Activated T-cell treated with anti-CD3 and anti-CD28 coated beads for 1 hour (primary cell): ENCODE results near the gene ACOT13.
"Not testable (repeated sequence)": the region's sequence is repeated elsewhere in the genome, so short reads cannot be mapped to it uniquely, and the experiment has no call there.

Experiments
- DNase-seq: peaks from one replicate; pipeline ENCODE4 v3.0.0-alpha.2; 2020; ENCODE audit warnings: low read depth

Gene ACOT13

DNA sequence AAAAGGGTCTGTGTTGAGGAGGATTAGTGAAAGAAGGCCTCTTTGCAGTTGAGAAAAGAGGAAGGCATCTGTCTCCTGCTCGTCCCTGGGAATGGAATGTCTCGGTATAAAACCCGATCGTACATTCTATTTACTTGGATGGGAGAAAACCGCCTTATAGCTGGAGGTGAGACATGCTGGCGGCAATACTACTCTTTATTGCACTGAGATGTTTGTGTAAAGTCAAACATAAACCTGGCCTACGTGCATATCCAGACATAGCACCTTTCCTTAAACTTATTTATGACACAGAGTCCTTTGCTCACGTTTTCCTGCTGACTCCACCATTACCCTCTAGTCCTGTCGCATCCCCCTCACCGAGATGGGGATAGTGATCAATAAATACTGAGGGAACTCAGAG lies 4.6 kb upstream of the ACOT13 start:
- no peak for DNase-seq

DNA sequence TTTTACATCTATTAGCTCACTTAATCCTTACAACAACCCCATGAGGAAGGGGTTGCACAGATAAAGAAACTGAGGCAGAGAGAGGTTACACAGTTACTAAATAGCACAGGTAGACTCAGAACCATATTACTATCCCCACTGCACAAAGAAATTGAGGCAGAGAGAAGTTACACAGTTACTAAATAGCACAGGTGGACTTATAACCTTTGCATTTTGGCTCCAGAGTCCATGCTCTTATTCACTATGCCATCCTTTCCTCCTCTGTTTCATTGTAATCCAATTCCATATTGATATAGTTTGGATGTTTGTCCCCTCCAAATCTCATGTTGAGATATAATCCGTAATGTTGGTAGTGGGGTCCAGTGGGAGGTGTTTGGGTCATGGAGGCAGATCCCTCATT lies 3.7 kb upstream of the ACOT13 start:
- DNase-seq, result no peak

DNA sequence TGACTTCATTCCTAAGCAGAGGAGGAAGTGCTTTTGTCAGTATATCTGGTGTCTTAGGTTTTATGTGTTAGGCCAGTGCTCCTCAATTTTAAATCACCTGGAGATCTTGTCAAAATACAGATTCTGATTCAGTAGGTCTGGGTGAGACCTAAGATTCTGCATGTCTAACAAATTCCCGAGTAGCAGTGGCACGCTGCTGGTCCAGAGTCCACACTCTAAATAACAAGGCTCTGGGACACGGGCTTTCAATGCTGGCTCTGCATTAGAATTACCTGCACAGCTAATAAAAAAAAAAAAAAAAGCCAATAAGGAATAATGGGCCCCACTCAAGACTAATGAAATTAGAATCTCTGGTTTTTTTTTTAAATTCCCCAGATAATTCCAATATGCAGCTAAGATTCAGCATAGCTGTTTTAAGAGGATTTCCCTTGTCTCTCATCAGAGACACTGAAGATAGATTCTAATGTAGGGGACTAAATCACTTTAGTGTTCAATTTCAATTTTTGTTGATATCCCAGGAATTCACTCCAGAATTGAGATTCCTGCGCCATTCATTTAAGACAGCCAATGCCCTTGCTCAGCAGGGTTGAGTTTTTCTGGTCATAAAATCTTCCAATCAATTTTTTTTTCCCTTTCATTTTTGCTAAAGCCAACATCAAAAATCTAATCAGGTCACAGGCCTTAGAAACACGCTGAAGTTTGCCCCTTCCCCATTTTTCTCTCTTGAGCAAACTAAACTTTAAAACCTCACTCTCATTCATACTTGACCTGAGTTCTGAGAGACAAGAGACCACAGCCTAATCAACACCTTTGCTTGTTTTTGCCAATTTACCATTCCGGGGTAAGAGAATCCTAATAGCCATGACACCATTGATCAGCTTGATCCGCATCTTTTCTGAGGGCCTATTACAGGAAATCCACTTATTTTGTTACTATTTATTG lies 2.6 kb upstream of the ACOT13 start:
- DNase-seq, result no peak

DNA sequence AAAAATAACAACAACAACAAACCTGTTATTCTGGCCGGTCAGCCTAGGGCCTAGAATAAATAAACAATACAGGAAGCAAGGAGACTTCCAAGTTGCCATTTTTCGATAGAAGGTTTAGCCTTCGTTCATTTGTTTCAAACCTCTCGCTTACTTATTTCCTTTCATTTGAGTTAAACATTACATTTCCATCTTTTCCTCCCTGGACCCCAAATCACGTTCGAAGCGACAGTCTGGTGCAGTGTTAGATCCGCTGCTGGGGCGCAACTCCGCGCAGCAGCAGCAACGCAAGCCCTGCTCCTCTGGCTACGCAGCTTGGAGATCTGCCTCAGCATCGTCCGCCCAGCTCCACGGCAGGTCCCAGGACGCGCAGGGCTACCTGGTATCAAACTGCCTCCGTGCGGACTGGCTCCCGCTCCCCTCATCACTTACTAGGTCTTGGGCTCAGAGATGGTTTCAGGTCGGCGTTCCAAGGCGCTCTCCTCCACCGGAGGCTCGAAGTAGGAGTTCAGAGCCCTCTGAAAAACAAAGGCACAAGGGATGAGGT lies 708 bp upstream of the ACOT13 start:
- no peak for DNase-seq

DNA sequence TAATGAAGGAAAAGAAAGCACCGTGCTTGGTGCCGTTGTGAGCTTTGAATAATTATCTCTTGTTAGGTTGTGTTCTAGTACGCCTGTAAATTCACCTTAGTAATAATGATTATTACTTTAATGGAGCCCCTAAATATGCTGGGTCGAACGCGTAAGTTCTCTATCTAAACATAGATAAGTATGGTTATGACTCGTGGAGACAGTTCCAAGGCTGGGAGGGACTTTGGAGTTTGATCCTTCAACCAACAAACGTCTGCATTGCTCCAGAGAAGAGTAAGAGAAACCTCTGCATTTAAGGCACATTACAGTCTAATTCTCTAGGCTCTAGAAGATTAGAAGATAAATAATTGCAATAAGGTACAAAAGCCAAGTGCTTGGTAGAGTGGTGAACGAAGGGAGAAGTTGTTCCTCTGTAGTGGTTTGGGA lies 514 bp downstream of the ACOT13 start:
- no peak for DNase-seq

DNA sequence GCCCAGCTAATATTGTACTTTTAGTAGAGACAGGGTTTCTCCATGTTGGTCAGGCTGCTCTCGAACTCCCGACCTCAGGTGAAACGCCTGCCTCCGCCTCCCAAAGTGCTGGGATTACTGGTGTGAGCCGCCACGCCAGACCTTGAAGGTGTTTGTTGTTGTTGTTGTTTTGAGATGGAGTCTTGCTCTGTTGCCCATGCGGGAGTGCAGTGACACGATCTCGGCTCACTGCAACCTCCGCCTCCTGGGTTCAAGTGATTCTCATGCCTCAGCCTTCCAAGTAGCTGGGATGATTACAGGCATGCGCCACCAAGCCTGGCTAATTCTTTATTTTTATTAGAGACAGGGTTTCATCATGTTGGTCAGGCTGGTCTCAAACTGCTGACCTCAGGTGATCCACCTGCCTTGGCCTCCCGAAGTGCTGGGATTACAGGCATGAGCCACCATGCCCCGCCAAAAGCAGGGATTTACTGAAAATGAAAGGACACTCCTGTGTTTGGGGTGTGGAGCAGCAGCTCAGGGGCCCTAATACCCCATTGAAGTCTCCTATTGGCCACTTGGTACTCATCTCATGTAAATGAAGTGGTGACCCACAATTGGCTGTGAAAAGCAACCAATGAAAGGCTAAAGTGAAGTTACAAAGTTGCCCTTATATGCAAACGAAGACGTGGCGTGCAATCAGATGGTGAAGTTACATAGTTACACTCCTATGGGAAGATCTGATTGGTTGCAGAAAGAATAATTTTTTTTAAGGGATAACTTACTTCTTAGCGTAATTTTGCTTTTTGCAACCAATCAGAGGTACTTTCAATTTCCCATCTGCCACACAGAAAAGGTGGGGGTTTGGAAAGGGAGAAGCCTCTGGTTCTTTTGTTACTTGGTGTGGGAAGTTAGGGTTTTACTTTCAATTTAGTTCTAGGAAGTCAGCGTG lies 1.5 kb downstream of the ACOT13 start:
- DNase-seq, result not testable (repeated sequence)

DNA sequence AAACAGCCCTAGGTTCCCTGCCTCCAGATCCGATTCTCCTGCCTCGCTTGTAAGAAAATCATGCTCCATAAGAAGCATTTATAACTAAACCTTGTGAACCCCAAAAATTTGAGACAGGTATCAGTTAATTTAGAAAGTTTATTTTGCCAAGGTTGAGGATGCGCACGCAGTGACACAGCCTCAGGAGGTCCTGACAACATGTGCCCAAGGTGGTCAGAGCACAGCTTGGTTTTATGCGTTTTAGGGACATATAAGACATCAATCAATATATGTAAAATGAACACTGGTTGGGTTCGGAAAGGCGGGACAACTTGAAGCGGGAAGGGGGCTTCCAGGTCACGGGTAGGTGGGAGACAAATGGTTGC lies 2.1 kb downstream of the ACOT13 start:
- DNase-seq, result no peak

DNA sequence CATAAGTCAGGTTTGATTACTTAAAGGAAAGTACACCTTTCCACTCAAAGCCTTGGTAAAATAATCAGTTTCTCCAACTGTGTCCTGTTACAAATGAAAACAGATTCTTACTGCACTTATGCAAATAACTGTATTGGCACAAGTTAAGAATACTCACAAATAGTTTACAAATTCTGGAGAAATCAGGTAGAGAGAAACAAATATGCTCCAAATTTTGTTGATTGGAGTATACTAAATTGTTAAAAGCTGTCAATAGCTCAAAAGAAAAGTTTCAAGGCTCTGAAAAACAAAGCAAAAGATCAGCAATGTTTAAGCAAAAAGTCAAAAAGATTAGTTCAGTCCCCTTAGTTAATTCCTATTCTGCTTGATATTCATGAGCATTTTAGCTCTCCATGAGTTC lies 3.6 kb downstream of the ACOT13 start:
- not testable (repeated sequence) for DNase-seq

DNA sequence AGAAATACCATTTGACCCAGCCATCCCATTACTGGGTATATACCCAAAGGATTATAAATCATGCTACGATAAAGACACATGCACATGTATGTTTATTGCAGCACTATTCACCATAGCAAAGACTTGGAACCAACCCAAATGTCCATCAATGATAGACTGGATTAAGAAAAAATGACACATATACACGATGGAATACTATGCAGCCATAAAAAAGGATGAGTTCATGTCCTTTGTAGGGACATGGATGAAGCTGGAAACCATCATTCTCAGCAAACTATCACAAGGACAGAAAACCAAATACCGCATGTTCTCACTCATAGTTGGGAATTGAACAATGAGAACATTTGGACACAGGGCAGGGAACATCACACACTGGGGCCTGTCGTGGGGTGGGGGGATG lies 4.2 kb downstream of the ACOT13 start:
- not testable (repeated sequence) for DNase-seq

DNA sequence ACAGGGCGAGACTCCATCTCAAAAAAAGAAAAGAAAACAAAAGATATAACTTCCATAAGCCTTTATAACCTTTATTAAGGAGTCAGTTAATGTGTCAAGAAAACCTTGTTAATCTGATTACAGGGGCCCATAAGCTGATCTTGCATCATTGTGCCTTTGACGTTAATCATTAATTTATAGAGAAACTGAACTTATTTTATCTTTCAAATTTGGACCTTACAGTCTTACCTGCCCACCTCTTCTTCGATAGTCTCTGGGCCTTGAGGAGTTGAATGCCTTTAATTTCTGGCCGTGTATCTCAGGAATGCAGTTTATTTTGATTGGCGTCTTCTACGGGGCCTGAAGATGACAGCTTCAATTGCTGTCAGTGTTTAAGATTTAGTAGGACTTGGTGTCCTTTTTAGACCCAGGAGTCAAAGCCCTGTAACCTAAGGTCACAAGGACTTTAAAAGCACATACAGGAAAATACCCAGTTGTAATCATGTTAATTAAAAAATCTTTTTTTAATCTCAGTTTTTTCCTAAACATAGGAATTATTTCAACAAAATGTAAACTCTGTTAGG lies 5.8 kb downstream of the ACOT13 start:
- DNase-seq, result no peak

DNA sequence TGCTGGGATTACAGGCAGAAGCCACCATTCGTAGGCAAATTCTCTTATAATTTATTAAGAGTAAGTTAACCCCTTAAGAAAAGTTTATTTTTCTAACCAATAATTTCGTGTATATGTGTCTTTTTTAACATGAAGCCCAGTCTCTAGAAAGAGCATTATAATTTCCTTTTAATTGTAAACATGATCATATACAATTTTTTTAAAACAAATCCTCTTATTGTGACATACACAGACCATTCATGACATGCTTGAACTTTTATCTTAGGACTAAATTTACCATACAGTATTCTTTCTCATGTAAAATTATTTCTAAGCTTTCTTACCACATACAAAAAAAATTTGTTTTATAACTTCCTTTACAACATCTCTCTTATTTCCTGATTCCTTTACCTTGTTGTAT lies 6.7 kb downstream of the ACOT13 start:
- DNase-seq, result no peak

DNA sequence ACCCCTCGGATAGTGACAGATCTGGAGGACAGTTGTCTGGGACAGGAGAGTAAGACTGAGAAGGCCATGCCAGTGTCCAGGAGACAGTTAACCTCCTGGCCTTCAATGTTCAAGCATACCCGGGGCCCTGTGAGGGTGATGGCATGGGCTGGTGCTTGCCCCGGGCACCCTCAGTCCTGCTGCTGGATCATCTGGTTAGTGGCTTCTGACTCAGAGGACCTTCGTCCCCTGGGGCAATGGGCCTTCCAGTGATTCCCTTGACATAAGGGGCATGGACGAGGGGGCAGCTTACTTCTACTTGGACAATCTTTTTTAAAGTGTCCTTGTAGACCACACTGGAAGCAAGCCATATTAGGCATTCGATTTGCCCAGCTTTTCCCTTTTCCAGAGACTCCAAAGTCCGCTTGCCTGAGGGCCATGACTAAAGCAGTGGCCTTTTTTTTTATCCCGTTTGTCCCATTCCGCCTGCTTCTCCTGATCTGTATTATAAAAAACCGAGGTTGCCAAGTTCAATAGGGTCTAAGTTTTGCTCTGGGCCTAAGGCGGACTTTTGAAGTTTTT lies 12.0 kb downstream of the ACOT13 start:
- not testable (repeated sequence) for DNase-seq

DNA sequence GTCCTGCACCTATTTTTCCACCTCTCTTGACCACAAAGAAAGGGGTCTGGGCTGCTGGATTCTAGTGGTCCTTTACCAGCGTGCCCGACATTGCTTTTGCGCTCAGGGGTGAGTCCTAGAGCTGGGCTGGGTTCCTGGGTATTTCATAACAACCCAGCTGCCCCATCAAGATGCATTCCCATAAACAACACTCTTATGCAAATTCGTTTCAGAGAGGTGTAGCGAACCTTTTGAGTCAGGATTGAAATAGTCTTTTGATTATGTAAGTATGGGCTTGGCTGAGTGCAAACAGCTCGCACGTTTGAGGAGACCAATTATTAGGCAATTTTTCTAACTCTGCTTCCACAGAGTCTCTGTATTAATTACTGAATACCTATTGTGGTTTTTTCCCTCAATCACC lies 13.7 kb downstream of the ACOT13 start:
- no peak for DNase-seq

DNA sequence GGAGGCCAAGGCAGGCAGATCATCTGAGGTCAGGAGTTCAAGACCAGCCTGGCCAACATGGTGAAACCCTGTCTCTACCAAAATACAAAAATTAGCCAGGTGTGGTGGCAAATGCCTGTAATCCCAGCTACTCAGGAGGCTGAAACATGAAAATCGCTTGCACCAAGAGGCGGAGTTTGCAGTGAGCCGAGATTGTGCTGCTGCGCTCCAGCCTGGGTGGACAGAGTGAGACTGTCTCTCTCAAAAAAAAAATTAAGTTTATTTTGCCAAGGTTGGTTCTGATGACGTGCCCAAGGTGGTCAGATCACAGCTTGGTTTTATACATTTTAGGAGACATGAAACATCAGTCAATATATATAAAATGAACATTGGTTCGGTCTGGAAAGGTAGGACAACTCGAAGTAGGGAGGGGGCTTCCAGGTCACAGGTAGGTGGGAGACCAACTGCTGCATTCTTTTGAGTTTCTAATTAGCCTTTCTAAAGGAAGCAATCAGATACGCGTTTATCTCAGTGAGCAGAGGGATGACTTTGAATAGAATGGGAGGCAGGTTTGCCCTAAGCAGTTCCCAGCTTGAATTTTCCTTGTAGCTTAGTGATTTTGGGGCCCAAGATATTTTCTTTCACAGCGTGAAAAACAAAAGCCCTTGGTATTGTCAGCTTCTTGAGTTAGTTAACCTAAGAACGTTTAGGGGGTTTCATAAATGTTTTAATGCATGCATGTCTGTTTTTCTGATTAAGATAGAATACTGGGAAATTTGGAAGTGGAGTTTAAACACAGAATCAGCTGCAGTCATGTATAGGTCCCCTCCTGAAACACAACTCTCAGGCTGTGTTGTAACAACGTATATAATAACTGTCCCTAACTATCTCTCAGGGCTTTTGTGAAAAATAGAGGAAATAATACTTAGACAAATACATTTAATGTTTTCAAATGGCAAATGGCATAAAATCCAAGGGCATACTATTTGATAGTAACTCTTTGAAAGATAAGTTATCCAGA lies 16.7 kb downstream of the ACOT13 start:
- DNase-seq, result no peak

DNA sequence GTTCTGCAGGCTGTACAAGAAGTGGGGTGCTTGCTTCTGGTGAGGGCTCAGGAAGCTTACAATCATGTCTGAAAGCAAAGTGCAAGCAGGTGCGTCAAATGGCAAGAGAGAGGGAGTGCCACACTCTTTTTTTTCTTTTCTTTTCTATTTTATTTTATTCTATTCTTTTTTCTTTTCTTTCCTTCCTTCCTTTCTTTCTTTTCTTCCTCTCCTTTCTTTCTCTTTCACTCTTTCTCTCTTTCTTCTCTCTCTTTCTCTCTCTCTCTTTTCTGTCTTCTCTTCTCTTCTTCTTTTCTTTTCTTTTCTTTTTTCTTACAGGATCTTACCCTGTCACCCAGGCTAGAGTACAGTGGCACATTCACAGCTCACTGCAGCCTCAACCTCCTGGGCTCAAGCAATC lies 19.5 kb downstream of the ACOT13 start:
- DNase-seq, result no peak

DNA sequence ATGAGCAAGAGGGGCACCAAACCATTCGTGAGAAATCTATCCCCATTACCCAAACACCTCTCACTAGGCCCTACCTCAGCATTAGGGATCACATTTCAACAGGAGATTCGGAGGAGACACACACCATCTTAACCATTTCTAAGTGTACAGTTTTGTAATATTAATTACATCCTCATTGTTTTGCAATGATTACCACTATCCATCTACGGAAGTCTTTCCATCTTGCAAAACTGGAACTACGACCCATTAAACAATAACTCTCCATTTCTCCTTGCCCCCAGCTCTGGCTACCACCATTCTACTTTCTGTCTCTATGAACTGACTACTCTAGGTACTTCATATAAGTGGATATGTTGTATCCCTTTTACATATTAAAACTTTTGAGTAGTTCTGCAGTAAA lies 20.1 kb downstream of the ACOT13 start:
- no peak for DNase-seq

DNA sequence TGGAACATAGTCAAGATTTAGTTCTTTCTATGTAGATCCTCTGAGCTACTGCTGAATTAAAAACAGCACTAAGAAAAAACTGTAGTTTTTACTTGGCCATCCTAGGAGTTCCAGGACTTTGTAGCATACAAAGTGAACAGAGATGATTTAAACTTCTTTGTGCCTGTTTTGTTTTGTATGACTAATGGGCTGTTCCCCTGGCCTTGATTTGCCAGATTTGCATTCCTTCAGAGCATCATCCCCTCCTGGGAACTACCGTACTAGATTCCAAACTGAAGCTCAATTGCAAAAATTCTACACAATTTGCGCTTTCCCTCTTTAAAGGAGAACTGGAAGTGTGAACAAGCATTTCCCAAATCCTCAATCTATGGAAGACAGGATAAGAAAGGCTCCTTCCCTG lies 23.1 kb downstream of the ACOT13 start:
- no peak for DNase-seq

DNA sequence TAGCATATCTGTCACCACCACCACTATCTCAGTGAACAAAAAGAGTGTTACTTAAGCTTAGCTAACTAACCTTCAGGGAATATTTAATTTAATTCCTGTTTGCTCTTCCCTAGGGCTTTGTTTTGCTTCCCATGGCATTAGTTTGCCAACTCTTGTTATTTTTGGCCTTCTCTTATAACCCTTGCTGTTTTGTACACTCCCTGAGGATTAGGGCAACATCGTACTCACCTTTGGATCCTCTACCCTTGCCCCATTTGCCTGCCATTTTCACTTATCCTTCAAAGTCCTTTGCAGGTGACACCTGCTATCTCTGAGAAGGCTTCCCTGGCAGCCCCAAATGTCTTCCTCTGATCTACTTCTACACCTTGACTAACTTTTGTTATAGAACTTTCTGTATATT lies 23.7 kb downstream of the ACOT13 start:
- no peak for DNase-seq

DNA sequence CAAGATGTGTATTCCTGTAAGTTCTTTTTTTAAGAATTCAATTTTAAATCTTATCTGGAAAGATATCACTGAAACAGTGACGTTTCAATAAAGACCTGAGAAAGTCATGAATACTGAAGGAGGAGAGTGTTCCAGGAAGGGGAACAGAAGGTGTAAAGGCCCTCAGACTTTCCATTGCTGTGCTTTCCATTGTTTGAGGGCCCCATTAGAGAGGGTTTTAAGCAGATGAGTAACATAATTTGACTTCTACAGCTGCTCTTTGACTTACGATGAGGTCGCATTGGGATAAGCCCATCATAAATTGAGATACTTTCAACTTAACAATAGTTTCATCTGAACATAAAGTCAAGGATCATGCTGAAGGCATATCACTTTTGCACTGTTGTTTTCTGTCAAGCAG lies 24.7 kb downstream of the ACOT13 start:
- DNase-seq, result no peak

DNA sequence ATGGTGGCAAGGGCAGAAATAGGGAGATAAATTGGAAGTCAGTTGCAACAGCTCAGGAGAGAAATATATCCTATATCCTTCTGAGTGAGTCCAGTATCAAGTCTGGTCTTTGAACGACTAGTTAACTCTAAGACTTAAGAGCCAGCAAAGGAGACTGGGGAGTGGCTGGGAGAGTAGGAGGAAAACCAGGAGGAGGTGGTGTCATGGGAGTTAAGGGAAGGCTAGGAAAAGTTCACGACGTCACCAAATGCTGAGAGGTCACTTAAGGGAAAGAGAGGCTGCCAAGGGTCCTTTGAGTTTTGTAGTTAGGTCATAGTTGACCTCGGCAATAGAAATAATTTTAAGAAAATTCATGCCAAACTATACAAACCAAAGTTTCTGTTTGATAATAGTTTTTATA lies 25.1 kb downstream of the ACOT13 start:
- DNase-seq, result no peak

DNA sequence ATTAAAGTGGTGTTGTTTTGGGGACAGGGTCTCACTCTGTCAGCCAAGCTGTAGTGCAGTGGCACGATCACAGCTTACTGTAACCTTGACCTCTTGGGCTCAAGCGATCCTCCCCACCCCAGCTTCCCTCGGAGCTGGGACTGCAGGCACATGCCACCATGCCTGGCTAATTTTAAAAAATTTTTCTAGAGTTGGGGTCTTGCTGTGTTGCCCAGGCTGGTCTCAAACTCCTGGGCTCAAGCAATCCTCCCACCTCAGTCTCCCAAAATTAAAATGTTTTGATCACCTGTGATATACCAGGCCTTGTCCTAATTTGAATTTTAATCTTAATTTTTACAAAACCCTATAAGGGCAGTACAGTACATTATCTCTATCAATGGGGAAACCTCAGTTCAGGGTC lies 25.5 kb downstream of the ACOT13 start:
- DNase-seq, result no peak
